ENCODE measurements around the gene ZNF23.

- TF ChIP-seq CTCF (IDR thresholded peaks at IDR 0.05) (no peak), POLR2A (IDR thresholded peaks at IDR 0.05) (no peak), EP300 (IDR thresholded peaks at IDR 0.05) (no peak)
Observed at GRCh38 chr16:71426880-71427615, 35.0 kb downstream of the ZNF23 start.
